GM12875 (cell line): ENCODE data around the gene PTPN7.

Source experiments
- H3K4me3 ChIP-seq: one replicate; pipeline ENCODE4 v1.5.1; 2011; ENCODE audit warnings: low read depth, low read length, control low read depth
- CTCF ChIP-seq: IDR thresholded peaks from 2 replicates; pipeline ENCODE4 v1.5.1; 2011; ENCODE audit warnings: low read depth, mild to moderate bottlenecking, control low read depth, inconsistent platforms, low read length, moderate library complexity, borderline replicate concordance; ENCODE audit not compliant: insufficient read depth

Gene PTPN7

GRCh38 chr1:202189001-202189790 is 28.8 kb upstream of the PTPN7 start:
- peak; percentile 80 for TF ChIP-seq CTCF
- no peak overlapping the region for H3K4me3 ChIP-seq

GRCh38 chr1:202187697-202188407 is 27.4 kb upstream of the PTPN7 start:
- TF ChIP-seq CTCF, result no peak
- H3K4me3 ChIP-seq, result no peak overlapping the region

GRCh38 chr1:202187041-202187671 is 26.8 kb upstream of the PTPN7 start:
- TF ChIP-seq CTCF, result no peak

GRCh38 chr1:202186327-202186726 is 25.9 kb upstream of the PTPN7 start:
- no peak overlapping the region for H3K4me3 ChIP-seq
- no peak for TF ChIP-seq CTCF

More at GRCh38 chr1:202187041-202187671, 26.8 kb upstream of the PTPN7 start:
- no peak overlapping the region for H3K4me3 ChIP-seq

GRCh38 chr1:202184750-202185460 is 24.5 kb upstream of the PTPN7 start:
- peak; percentile 92 for TF ChIP-seq CTCF
- H3K4me3 ChIP-seq, result no peak overlapping the region

- TF ChIP-seq CTCF, result no peak
- no peak overlapping the region for H3K4me3 ChIP-seq
Measured at GRCh38 chr1:202182040-202182877, 21.9 kb upstream of the PTPN7 start.
